GM19351 (cell line): ENCODE measurements around the gene TPBGL.

Experiments
- ATAC-seq: cut with Tn5 transposase; IDR thresholded peaks from one replicate; pipeline ENCODE4 v1.9.1; 2021; ENCODE audit warnings: mild to moderate bottlenecking, moderate library complexity; ENCODE audit not compliant: unreplicated experiment

Gene TPBGL

GRCh38 chr11:75208446-75208845 lies 32.1 kb upstream of the TPBGL start:
- no peak for ATAC-seq

GRCh38 chr11:75212411-75212810 lies 28.2 kb upstream of the TPBGL start:
- ATAC-seq: no peak

DNA sequence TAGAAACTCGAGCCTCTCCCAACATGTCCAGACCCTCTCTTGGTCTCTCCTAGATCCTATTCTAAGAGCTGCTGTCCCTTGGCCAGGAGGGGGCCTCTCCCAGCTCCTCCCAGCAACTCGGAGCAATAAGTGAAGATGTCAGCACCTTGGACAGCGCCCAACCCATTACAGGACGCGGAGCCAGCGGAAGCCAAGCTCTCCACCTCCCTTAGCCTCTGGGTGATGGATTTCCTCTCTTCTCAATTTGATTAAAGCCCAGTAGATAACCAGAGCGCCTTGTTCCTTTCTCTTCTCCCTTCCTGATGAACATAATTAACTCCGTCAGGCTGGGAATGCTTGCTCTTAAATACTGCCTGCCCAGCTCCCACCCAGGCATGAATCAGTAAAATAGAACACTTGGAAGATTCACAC lies 26.2 kb upstream of the TPBGL start:
- no peak for ATAC-seq

DNA sequence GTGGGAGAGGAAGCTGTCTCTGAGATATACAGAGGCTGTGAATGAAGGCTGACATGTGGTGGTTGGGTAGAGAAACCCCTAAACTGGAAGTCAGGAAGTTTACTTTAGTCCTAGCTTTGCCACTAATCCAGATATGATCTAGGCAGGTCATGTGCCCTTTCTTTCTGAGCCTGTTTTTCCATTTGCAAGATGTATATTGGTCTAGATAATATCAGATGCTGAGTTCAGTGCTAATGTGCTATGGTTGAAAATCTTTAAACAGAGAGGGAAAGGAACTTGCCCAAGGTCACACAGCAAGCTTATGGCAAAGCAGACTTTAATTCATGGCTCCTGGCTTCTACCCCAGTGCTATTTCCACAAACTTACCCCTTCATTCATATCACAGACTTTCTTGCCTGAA lies 25.7 kb upstream of the TPBGL start:
- ATAC-seq: no peak

DNA sequence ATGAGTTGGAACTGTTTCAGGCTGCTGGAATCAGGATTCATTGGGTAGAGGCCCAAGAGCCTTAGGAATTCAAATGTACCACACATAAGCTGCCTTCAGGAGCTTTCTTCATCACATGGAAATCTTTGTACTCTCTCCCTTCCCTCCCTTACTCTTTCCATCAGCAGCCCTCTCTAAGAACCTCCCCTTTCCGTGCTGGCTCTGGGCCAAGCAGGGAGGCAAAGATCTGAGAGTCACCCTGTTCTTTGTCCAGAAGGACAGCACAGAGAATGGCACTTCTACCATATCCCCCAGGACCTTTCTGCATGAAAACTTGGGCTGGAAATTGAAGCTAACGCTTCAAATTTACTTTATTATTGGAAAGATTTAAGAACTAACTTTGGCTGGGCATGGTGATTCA lies 20.7 kb upstream of the TPBGL start:
- no peak for ATAC-seq

DNA sequence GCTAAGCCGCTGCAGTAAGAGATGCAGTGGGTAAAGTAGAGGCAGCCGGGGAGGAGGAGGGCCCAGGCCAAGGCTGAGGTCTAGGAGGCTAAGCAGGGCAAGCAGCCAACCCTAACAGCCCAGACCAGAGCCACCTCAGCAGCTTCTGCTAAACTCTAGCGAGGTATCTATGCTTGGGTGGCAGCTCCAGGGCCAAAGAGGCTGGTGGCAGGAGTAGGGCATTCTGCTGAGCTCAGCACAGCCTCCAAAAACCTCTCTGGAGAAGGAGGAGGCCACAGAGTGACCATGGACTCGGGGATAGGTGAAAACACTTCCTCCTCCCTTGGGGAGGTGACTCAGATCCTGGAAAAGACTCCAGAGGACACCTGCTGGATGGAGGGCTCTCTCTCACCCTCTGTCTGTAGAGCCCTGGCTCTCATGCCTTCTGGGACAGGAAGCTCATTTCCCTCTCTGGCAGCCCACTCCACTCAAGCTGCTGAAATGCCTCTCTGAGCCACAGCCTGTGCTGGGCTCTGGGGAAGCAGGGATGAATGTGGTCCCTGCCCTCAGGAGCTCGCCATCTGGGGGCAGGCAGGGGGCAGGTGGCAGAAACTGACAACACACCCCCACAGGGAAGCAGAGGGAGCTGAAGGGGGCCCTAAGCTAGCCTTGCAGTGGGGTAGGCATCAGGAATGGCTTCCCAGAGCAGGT lies 16.5 kb upstream of the TPBGL start:
- ATAC-seq: no peak

DNA sequence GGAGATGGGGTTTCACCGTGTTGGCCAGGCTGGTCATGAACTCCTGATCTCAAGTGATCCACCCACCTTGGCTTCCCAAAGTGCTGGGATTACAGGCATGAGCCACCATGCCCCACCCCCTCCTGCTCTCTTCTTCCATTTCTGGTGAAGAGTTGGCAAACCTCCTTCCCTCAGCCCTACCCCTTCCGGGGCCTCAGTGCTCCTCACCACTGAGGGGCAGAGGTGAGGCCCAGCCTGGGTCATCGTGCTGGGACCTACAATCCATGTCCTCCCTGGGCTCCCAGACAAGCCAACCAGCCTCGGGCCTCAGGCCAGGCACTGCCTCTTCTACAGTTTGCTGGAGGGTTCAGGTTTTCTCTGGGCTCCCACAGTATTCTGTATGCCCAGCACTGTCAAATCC lies 14.8 kb upstream of the TPBGL start:
- ATAC-seq: no peak

GRCh38 chr11:75229466-75229865 lies 11.1 kb upstream of the TPBGL start:
- ATAC-seq: no peak

DNA sequence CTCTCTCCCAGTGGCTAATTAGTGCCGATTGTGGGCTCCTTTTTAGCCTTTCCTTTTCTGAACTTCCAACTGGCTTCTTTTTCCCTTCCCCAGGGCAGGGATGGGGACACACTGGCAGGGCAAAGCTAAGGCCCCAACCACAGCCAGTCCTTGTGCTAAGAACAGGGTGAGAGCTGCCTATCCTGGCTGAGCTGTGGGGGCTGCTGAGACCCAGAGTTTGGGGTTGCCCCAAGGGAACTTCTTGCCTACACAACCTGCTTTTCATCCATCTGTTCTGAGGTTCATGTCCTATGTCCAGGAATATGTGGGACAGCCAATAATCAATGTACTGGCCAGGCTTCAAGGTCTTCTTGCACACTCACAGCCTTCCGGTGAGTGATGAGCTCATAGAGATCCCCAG lies 10.0 kb upstream of the TPBGL start:
- ATAC-seq: no peak

DNA sequence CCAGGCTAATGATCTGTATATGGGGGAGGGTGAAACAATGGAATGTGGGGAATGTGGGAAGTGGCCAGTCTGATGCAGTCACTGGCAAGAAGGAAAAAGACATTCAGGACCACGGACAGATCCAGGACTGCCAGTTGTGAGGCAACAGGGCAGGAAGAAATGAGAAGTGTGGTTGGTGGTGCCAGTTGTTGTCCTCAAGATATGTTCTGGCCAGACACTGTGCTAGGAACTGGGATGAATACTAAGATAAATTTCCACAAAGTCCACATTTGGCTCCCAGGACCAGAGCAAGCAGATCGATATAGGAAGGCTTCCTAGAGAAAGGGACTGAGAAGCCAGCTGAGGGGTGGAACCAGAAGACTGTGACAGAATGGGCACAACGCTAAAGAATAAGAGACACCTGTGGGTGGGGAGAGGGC lies 6.8 kb upstream of the TPBGL start:
- ATAC-seq: no peak

- ATAC-seq: no peak
Observed at GRCh38 chr11:75236062-75236461, 4.5 kb upstream of the TPBGL start.

DNA sequence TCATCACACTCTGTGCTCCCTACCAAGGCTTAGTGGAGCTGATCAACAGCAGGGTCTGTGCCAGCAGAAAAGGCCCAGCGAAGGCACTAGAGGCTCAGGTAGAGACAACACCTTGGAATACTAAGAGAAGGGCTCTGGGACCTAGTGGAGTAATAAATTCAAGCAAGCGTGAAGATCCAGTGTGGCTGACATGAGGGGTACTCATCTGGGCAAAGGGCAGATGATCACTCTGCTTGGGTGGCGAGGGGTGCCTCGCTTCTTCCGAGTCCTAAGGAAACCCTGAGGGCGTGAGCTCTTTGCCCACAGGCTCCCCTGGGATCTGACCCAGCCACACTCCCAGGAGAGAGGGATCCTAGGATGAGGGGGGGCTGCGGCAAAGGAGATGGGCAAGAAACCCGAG lies 3.5 kb upstream of the TPBGL start:
- ATAC-seq: no peak

DNA sequence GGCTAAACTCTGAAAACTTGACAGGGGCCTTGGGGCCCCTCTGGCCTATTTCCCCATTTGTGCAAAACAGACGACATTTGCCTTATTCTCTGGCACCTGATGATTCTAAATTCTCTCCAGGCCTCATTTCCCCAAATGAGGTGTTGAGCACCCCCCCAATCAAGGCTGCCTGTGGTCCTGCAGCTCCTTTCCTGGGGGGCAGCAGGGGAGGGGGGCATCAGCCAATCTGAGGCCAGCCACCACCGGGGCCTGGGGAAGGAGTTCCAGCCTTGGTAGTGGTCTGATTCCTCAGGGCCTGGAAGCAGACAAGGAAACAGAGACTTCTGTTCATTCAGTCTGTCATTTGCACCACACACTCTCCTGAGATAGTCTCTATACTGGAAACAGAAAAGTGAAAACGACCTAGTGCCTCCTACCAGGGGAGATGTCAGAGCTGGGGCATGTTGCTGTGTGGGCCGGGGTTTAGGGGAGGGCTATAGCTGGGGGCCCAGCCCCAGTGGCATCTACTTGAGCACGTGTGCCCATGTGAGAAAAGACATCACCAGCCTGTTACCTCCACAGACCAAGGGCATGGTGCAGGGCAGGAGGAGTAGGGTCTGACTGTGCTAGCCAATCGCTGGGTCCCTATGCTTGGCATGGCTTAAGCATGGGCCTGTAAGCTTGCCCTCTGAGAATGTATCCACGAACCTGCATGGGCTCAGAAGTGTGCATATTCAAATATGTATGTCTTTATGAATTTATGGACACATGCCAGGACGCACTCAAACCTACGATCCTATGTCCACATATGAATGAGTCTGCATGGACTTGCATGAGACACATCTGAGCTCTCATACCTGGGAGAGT lies 1.8 kb upstream of the TPBGL start:
- no peak for ATAC-seq

GRCh38 chr11:75239531-75240290 lies 863 bp upstream of the TPBGL start:
- ATAC-seq: no peak

GRCh38 chr11:75241036-75241905 lies 697 bp downstream of the TPBGL start:
- peak; percentile 90 for ATAC-seq

DNA sequence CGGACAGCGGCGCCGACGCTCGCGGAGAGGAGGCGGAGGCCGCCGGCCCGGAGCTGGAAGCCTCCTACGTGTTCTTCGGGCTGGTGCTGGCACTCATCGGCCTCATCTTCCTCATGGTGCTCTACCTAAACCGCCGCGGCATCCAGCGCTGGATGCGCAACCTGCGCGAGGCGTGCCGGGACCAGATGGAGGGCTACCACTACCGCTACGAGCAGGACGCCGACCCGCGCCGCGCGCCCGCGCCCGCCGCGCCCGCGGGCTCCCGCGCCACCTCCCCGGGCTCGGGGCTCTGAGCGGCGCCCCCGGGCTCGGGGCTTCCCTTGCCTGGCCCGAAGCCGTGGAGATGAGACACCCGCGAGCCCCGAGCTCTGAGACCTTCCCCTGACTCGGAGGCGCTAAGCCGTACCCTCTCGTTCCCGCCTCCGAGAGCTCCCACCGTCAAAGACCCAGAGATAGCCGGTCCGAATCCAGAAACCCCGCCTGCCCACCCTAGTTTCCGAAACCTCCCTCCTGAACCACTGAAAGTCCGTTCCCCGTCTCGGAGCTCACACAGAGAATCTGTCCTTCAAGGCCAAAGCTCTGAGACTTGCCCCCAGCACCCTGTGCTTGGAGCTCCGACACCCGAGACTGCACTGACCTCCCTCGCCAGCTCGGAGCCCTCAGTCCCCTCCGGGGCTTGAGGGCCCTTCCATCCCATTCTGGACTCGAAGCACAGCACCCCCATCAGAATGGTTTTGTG lies 1.5 kb downstream of the TPBGL start:
- ATAC-seq: no peak

DNA sequence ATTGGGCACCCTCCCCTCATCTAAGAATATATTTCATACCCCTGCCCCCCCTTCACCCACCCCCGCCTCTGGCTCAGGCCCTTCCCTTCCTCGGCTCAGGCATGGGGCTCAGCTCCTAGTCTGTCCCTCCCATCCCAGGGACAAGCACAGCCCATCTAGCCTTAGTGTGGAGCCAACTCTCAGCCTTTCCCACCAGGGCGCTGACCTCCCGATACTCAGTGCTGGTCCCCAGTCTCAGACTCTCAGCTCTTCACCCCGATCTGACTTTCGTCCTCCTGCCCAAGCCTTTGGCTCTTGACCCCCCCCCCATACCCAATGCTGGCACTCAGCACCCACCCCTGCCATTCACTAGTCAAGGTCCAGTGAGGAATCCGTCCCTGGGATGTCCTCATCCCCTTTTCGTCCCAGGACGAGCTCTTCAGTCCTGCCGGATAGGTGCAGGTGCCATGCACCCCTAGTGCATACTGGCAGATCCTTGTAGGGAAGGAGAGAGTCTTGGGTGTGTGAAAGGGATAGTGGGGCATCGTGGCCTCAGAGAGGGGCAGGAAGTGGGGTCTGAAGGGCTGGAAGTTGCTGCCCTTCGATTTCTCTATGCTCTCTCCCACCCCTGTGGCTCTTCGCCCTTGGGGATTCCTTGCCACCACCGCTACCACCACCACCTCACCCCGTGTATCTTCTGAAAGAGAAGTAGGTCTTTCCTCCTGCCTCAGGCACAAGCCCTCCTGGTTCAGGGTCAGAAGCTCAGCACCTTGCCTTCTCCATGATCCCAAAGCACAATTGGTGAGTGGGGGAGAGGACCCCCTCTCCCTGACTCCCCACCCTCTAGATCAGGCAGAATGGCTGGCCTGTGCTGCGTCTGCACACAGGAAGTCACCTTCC lies 2.4 kb downstream of the TPBGL start:
- no peak for ATAC-seq

DNA sequence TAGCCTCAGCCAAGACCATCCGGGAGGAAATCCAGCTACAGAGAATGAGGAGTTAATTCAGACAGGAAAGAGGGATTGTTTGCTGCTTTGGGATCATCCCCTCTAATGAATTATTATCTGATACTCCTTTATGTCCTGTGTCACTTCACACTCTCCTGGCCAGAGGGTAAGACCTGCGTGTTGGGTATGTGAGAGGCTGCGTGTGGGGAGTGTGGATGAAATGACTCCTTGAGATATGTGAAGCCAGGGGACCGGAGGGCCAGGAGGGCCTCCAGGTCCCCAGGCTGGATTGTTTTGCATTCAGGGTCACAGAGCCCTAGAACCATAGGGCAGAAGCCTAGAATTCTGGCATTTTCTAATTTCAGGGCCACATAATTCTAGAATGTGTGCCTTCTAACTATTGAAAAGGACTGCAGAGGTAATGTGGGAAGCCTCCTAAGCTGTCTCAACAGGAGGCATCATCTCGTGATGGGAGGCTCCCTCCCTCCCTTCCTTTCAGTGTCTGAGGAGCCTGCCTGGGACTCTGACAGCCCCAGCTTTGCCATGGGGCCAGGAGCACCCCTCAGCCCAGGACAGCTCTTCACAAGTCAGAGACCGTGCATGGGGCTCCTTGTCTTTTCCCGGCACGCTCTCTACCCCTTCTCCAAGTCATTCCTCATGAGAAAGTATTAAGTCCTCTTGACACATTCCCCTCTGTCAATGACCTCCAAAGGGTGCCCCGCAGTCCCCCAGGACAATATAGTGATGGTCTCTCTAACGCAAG lies 3.7 kb downstream of the TPBGL start:
- no peak for ATAC-seq
